HepG2 (cell line): ENCODE data around the gene SMAD7. TPM values are rescaled to one million over a fixed set of nuclear protein-coding genes. Genes with fewer than 3 reads are reported as not detected.

Experiments used
- ARNT ChIP-seq: fragments of 450-650 bp; IDR thresholded peaks from 2 replicates; pipeline ENCODE4 v1.6.1; 2017
- ATF1 ChIP-seq: IDR thresholded peaks from 2 replicates; pipeline ENCODE4 v1.6.1; 2016; ENCODE audit warnings: mild to moderate bottlenecking, control low read depth
- ERF ChIP-seq: IDR thresholded peaks from 2 replicates; pipeline ENCODE4 v1.6.1; 2018; ENCODE audit warnings: missing biosample characterization, missing genetic modification reagents
- KLF9 ChIP-seq: IDR thresholded peaks from 2 replicates; pipeline ENCODE4 v1.6.1; 2016; ENCODE audit warnings: low read depth
- NCOA2 ChIP-seq: sonication (generic); formaldehyde crosslinking; IDR thresholded peaks from 2 replicates; pipeline ENCODE4 v1.8.0; 2022; ENCODE audit warnings: inconsistent platforms
- NR2F1 ChIP-seq, 2 experiments: fragments of 450-650 bp in 1 of 2; formaldehyde crosslinking in 1 of 2; IDR thresholded peaks; 2 replicates each; pipeline versions ENCODE4 v1.5.0 to v1.6.1; 2016 to 2020; ENCODE audit warnings: mild to moderate bottlenecking in 1 of 2, missing compliant biosample characterization in 1 of 2, missing genetic modification reagents in 1 of 2, moderate library complexity in 1 of 2
- POGZ ChIP-seq: sonication (generic); formaldehyde crosslinking; IDR thresholded peaks from 2 replicates; pipeline ENCODE4 v1.4.0; 2020; ENCODE audit warnings: mild to moderate bottlenecking, missing genetic modification reagents
- SIX1 ChIP-seq: sonication (generic); formaldehyde crosslinking; IDR thresholded peaks from 2 replicates; pipeline ENCODE4 v1.4.0; 2020; ENCODE audit warnings: missing genetic modification reagents, borderline replicate concordance
- ZC3H4 ChIP-seq: sonication (generic); formaldehyde crosslinking; IDR thresholded peaks from 2 replicates; pipeline ENCODE4 v1.4.0; 2020; ENCODE audit warnings: missing genetic modification reagents, borderline replicate concordance
- ZIK1 ChIP-seq: sonication (generic); formaldehyde crosslinking; IDR thresholded peaks from 2 replicates; pipeline ENCODE4 v1.5.0; 2020; ENCODE audit warnings: mild to moderate bottlenecking, low read depth, missing genetic modification reagents, borderline replicate concordance
- ZKSCAN8 ChIP-seq: IDR thresholded peaks from 2 replicates; pipeline ENCODE4 v1.6.1; 2016; ENCODE audit warnings: borderline replicate concordance, missing genetic modification reagents, missing compliant biosample characterization
- ZMYM2 ChIP-seq: sonication (generic); formaldehyde crosslinking; IDR thresholded peaks from 2 replicates; pipeline ENCODE4 v1.8.0; 2022; ENCODE audit warnings: mild to moderate bottlenecking, missing genetic modification reagents
- ZMYM4 ChIP-seq: sonication (generic); formaldehyde crosslinking; IDR thresholded peaks from 2 replicates; pipeline ENCODE4 v1.8.1; 2023; ENCODE audit warnings: mild to moderate bottlenecking, missing genetic modification reagents
- ZNF138 ChIP-seq: sonication (generic); formaldehyde crosslinking; IDR thresholded peaks from 2 replicates; pipeline ENCODE4 v1.5.0; 2020; ENCODE audit warnings: mild to moderate bottlenecking, low read depth, missing genetic modification reagents
- ZNF207 ChIP-seq: fragments of 450-650 bp; IDR thresholded peaks from 2 replicates; pipeline ENCODE4 v1.6.1; 2016; ENCODE audit warnings: antibody characterized with exemption, borderline replicate concordance
- ZNF253 ChIP-seq: sonication (generic); formaldehyde crosslinking; IDR thresholded peaks from 2 replicates; pipeline ENCODE4 v1.8.0; 2022; ENCODE audit warnings: mild to moderate bottlenecking, missing genetic modification reagents, borderline replicate concordance
- ZNF296 ChIP-seq: sonication (generic); formaldehyde crosslinking; conservative IDR thresholded peaks from 2 replicates; pipeline ENCODE4 v1.5.0; 2020; ENCODE audit warnings: mild to moderate bottlenecking, missing genetic modification reagents
- ZNF335 ChIP-seq: sonication (generic); formaldehyde crosslinking; IDR thresholded peaks from 2 replicates; pipeline ENCODE4 v1.4.0; 2020; ENCODE audit warnings: missing genetic modification reagents
- ZNF383 ChIP-seq: sonication (generic); formaldehyde crosslinking; IDR thresholded peaks from 2 replicates; pipeline ENCODE4 v1.4.0; 2020; ENCODE audit warnings: missing genetic modification reagents, mild to moderate bottlenecking, borderline replicate concordance
- ZNF547 ChIP-seq: sonication (generic); formaldehyde crosslinking; IDR thresholded peaks from 2 replicates; pipeline ENCODE4 v1.5.1; 2020; ENCODE audit warnings: mild to moderate bottlenecking, missing genetic modification reagents
- ZNF572 ChIP-seq: sonication (generic); formaldehyde crosslinking; IDR thresholded peaks from 2 replicates; pipeline ENCODE4 v1.5.1; 2020; ENCODE audit warnings: mild to moderate bottlenecking, missing genetic modification reagents
- ZNF644 ChIP-seq: IDR thresholded peaks from 2 replicates; pipeline ENCODE4 v1.6.1; 2016; ENCODE audit warnings: low read depth
- ZSCAN12 ChIP-seq: sonication (generic); formaldehyde crosslinking; IDR thresholded peaks from 2 replicates; pipeline ENCODE4 v1.9.0; 2021; ENCODE audit warnings: mild to moderate bottlenecking, missing genetic modification reagents
- polyA plus RNA-seq, 8 experiments: library from polyadenylated mRNA; depleted of rRNA in 3 of 8; stranded (reverse) in 7 of 8; unstranded in 1 of 8; fragments of >200 nt; fragmentation: Illumina TruSeq in 4 of 8; extraction: Trizol in 4 of 8; gene quantifications; 2 replicates each; pipeline versions ENCODE4 v1.2.1 to v1.2.3, GENCODE V29; 2011 to 2016; ENCODE audit warnings: low read depth in 4 of 8, missing spikeins in 1 of 8, mixed read lengths in 1 of 8; ENCODE audit not compliant: insufficient read depth in 1 of 8
- total RNA-seq, 5 experiments: library from RNA; depleted of rRNA; stranded (reverse); fragments of >200 nt; fragmentation: Illumina TruSeq; extraction: Trizol; gene quantifications; 2 replicates each; pipeline ENCODE4 v1.2.3, GENCODE V29; 2016; ENCODE audit warnings: low read depth in 1 of 5
- TF ChIP-seq, protein P1 (sequence below): sonication (generic); formaldehyde crosslinking; IDR thresholded peaks from 2 replicates; pipeline ENCODE4 v1.5.1; 2020; ENCODE audit warnings: missing genetic modification reagents, mild to moderate bottlenecking, borderline replicate concordance
- TF ChIP-seq, protein P2 (sequence below): sonication (generic); formaldehyde crosslinking; IDR thresholded peaks from 2 replicates; pipeline ENCODE4 v1.5.0; 2020; ENCODE audit warnings: missing genetic modification reagents

Gene SMAD7
- total and polyA plus RNA-seq, 2 of the 13 experiments (the other 11 are each of a cell fraction or from before 2014, with no cell fraction given): 17.4 to 24.7 TPM

DNA sequence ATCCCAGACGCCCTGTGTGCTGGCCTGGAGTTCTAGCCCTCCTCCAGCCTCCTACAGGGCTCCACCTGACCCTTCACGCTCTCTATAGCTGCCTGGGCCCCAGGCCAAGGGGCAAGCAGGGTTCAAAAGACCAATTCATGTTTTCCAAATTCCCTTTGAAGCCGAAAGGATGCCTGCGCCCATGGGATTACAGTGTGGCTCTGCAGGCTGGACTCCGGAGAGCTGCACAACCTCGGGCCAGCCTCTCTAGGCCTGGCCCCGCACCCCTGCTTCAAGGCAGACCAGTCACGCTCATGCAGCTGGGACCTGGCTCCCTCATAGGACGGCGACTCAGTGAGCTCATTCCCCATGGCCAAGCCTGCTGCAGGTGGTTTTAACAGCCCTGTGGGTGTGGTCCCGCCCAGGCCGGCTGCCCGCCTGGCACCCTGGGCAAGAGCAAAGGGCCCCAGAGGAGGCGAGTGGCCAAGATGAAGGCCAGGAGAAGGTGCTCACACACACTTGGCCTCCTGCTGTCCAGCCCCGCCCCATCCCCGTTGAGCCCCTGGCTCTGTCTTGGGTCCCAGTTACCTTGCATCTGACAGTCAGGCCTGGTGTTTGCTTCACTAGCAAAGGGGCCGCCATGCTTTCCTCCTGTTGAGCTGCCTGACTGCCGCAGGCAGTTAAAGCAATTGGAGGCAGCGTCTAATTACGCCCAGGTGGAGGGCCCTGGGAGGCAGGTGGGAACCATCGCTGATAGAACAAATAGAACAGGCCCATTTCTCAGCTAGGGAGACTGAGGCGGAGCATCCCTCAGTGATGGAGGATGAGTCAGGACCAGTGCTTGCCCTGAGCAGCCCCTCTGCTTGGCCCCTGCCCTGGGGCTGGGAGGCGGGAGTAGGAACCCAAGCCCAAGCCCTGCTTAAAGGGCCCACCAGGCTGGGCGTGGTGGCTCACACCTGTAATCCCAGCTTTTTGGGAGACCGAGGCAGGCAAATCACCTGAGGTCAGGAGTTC is 56.9 kb downstream of the SMAD7 start (continued):
- TF ChIP-seq ZKSCAN8 (no peak; the same call in 1 of the 2 replicates), ZNF253 (CRISPR knock-in tag) (no peak), ZMYM4 (CRISPR knock-in tag) (no peak; the same call in 1 of the 2 replicates), ZSCAN12 (CRISPR knock-in tag) (no peak), KLF9 (no peak), ZNF138 (CRISPR knock-in tag) (no peak), ZNF572 (CRISPR knock-in tag) (no peak), ATF1 (no peak), ZNF296 (CRISPR knock-in tag) (no peak), NCOA2 (CRISPR knock-in tag) (peak; percentile 86), ERF (CRISPR knock-in tag) (peak; percentile 87), ZNF335 (CRISPR knock-in tag) (0 out of 2 replicates have a peak, but pooled peaks have one; percentile 70), ZIK1 (CRISPR knock-in tag) (no peak), ZNF547 (CRISPR knock-in tag) (0 out of 2 replicates have a peak, but pooled peaks have one; percentile 18), ZNF644 (CRISPR knock-in tag) (peak; percentile 60; the same call in 1 of the 2 replicates), ZNF383 (CRISPR knock-in tag) (no peak), SIX1 (CRISPR knock-in tag) (no peak), ARNT (no peak), NR2F1 (CRISPR knock-in tag; IDR thresholded peaks at IDR 0.05) (peak; percentile 76 to 86), ZMYM2 (CRISPR knock-in tag) (no peak), ZNF207 (no peak), POGZ (CRISPR knock-in tag) (peak; percentile 51; the same call in 1 of the 2 replicates), ZC3H4 (CRISPR knock-in tag) (no peak)
- TF ChIP-seq, protein P1, sequence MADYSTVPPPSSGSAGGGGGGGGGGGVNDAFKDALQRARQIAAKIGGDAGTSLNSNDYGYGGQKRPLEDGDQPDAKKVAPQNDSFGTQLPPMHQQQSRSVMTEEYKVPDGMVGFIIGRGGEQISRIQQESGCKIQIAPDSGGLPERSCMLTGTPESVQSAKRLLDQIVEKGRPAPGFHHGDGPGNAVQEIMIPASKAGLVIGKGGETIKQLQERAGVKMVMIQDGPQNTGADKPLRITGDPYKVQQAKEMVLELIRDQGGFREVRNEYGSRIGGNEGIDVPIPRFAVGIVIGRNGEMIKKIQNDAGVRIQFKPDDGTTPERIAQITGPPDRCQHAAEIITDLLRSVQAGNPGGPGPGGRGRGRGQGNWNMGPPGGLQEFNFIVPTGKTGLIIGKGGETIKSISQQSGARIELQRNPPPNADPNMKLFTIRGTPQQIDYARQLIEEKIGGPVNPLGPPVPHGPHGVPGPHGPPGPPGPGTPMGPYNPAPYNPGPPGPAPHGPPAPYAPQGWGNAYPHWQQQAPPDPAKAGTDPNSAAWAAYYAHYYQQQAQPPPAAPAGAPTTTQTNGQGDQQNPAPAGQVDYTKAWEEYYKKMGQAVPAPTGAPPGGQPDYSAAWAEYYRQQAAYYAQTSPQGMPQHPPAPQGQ (CRISPR knock-in tag): no peak
- TF ChIP-seq, protein P2, sequence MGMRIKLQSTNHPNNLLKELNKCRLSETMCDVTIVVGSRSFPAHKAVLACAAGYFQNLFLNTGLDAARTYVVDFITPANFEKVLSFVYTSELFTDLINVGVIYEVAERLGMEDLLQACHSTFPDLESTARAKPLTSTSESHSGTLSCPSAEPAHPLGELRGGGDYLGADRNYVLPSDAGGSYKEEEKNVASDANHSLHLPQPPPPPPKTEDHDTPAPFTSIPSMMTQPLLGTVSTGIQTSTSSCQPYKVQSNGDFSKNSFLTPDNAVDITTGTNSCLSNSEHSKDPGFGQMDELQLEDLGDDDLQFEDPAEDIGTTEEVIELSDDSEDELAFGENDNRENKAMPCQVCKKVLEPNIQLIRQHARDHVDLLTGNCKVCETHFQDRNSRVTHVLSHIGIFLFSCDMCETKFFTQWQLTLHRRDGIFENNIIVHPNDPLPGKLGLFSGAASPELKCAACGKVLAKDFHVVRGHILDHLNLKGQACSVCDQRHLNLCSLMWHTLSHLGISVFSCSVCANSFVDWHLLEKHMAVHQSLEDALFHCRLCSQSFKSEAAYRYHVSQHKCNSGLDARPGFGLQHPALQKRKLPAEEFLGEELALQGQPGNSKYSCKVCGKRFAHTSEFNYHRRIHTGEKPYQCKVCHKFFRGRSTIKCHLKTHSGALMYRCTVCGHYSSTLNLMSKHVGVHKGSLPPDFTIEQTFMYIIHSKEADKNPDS (CRISPR knock-in tag): 0 out of 2 replicates have a peak, but pooled peaks have one; percentile 62
